ENCODE measurements around the gene SLC35F5. TPM values are rescaled to one million over a fixed set of nuclear protein-coding genes. Genes with fewer than 3 reads are reported as not detected.

Gene SLC35F5
- total RNA-seq, 1 experiment from 2014 or later, result 14.3 TPM

GRCh38 chr2:113795405-113795920 lies 39.0 kb upstream of the SLC35F5 start (continued):
- no peak for TF ChIP-seq REST (IDR thresholded peaks at IDR 0.05; ENCODE audit: low read depth)
- TF ChIP-seq MAX (IDR thresholded peaks at IDR 0.05), result no peak
- no peak for TF ChIP-seq ZFX (IDR thresholded peaks at IDR 0.05)
- TF ChIP-seq POLR2A (IDR thresholded peaks at IDR 0.05; ENCODE audit: borderline replicate concordance, extremely low read depth, insufficient read depth, insufficient read length), result no peak

GRCh38 chr2:113791697-113792590 lies 35.5 kb upstream of the SLC35F5 start:
- Histone ChIP-seq H3K27me3 (ENCODE audit: insufficient read depth, low read length) (no peaks in the 10 kb centered on the region), H4K20me1 (ENCODE audit: insufficient read depth) (no peaks in the 10 kb centered on the region), H3K9me3 (ENCODE audit: control insufficient read depth in 1 of 2, insufficient read depth in 1 of 2, low read depth in 1 of 2, low read length in 2 of 2) (no peaks in the 10 kb centered on the region), H3K36me3 (ENCODE audit: control insufficient read depth in 1 of 2, insufficient read depth in 2 of 2, low read length in 2 of 2) (no peaks in the 10 kb centered on the region), H3K4me1 (ENCODE audit: control insufficient read depth in 1 of 2, insufficient read depth in 2 of 2, low read length in 2 of 2) (no peaks in the 10 kb centered on the region), H3K9me2 (ENCODE audit: insufficient read depth) (no peaks in the 10 kb centered on the region), H2AFZ (ENCODE audit: low read depth, low read length, poor library complexity, severe bottlenecking) (no peak overlapping the region), H3K79me2 (ENCODE audit: insufficient read depth, low read length) (no peaks in the 10 kb centered on the region), H3K4me3 (replicated peaks in 1 of 2; ENCODE audit: low read depth in 1 of 2, low read length in 2 of 2) (no peak overlapping the region), H3K27ac (ENCODE audit: low read depth, low read length) (no peak overlapping the region), H3K9ac (ENCODE audit: low read length) (no peak overlapping the region), H3K4me2 (ENCODE audit: low read length) (no peak overlapping the region)
- intact Hi-C loops (cut with micrococcal nuclease), result no loop called here
- POLR2A ChIA-PET, result interaction anchor here (0.6 kb wide), 1 partner anchor 1902 kb away, joined by 3 read pairs; no protein-coding TSS in a partner anchor
- ATAC-seq, result no peak
- CTCF ChIA-PET, result no interaction called here
- DNase-seq (ENCODE audit: low read depth, low spot score), result no peak
- BruUV-seq (replicated peaks), result no TSS peak
- RAD21 ChIA-PET (ENCODE audit: low non-redundant PET in 1 of 2, low total read pairs in 2 of 2, uncharacterized antibody in 2 of 2, unreplicated experiment in 2 of 2), result no interaction called here
- TF ChIP-seq SIN3A (IDR thresholded peaks at IDR 0.05; ENCODE audit: low read depth), result no peak
- no peak for TF ChIP-seq ZNF274 (IDR thresholded peaks at IDR 0.05; ENCODE audit: low read depth, low read length)
- no peak for TF ChIP-seq SRF (IDR thresholded peaks at IDR 0.05; ENCODE audit: low read depth)
- no peak for TF ChIP-seq CBX3 (IDR thresholded peaks at IDR 0.05; ENCODE audit: low read depth)
- TF ChIP-seq CEBPB (IDR thresholded peaks at IDR 0.05; ENCODE audit: low read depth), result no peak
- no peak for TF ChIP-seq MAX (IDR thresholded peaks at IDR 0.05)
- TF ChIP-seq POLR2A (IDR thresholded peaks at IDR 0.05; ENCODE audit: borderline replicate concordance, extremely low read depth, insufficient read depth, insufficient read length), result no peak
- no peak for TF ChIP-seq SP1 (IDR thresholded peaks at IDR 0.05; ENCODE audit: low read depth)
- no peak for TF ChIP-seq JUND (IDR thresholded peaks at IDR 0.05)
- no peak for TF ChIP-seq POLR2AphosphoS5 (IDR thresholded peaks at IDR 0.05; ENCODE audit: low read depth, low read length)
- TF ChIP-seq ELF1 (IDR thresholded peaks at IDR 0.05; ENCODE audit: borderline replicate concordance, low read depth), result no peak
- TF ChIP-seq EZH2 (IDR thresholded peaks at IDR 0.05), result no peak
- TF ChIP-seq, protein P1, sequence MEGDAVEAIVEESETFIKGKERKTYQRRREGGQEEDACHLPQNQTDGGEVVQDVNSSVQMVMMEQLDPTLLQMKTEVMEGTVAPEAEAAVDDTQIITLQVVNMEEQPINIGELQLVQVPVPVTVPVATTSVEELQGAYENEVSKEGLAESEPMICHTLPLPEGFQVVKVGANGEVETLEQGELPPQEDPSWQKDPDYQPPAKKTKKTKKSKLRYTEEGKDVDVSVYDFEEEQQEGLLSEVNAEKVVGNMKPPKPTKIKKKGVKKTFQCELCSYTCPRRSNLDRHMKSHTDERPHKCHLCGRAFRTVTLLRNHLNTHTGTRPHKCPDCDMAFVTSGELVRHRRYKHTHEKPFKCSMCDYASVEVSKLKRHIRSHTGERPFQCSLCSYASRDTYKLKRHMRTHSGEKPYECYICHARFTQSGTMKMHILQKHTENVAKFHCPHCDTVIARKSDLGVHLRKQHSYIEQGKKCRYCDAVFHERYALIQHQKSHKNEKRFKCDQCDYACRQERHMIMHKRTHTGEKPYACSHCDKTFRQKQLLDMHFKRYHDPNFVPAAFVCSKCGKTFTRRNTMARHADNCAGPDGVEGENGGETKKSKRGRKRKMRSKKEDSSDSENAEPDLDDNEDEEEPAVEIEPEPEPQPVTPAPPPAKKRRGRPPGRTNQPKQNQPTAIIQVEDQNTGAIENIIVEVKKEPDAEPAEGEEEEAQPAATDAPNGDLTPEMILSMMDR (IDR thresholded peaks at IDR 0.05 in 2 of 3, conservative IDR thresholded peaks at IDR 0.05 in 1 of 3; ENCODE audit: borderline replicate concordance in 1 of 3, insufficient read depth in 1 of 3, low read depth in 2 of 3, low read length in 2 of 3), result no peak
- TF ChIP-seq RAD21 (IDR thresholded peaks at IDR 0.05; ENCODE audit: low read depth), result no peak
- TF ChIP-seq TCF7L2 (IDR thresholded peaks at IDR 0.05; ENCODE audit: borderline replicate concordance, extremely low read depth, insufficient read depth, insufficient read length), result no peak
- TF ChIP-seq, protein P2, sequence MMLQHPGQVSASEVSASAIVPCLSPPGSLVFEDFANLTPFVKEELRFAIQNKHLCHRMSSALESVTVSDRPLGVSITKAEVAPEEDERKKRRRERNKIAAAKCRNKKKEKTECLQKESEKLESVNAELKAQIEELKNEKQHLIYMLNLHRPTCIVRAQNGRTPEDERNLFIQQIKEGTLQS (IDR thresholded peaks at IDR 0.05), result no peak
